ENCODE measurements around the gene TBATA. TPM values are rescaled to one million over a fixed set of nuclear protein-coding genes. Genes with fewer than 3 reads are reported as not detected.

The TBATA gene
- total RNA-seq, 6 experiments from 2014 or later, result not detected

GRCh38 chr10:70752571-70752970, 32.6 kb downstream of the TBATA start:
- ATAC-seq (peak in 1 of 4 donors; percentile 15), DNase-seq (no peak)
- H3K36me3 ChIP-seq, result no peaks in the 10 kb centered on the region
- WGBS (ENCODE audit: insufficient coverage, low coverage, low lambda C conversion rate, missing lambda C conversion rate), result 100% methylated on average over 1 of the region's 7 CpGs
- H3K4me3 ChIP-seq, result no peak overlapping the region
- TF ChIP-seq POLR2A (IDR thresholded peaks at IDR 0.05) (no peak), CTCF (IDR thresholded peaks at IDR 0.05) (no peak)
- H3K4me1 ChIP-seq, result no peaks in the 10 kb centered on the region
- H3K27me3 ChIP-seq, result no peaks in the 10 kb centered on the region
- H3K9me3 ChIP-seq, result no peaks in the 10 kb centered on the region
- no peak overlapping the region for H3K27ac ChIP-seq
- intact Hi-C loops (cut with DNase I), result loop anchor here (5.0 to 10.0 kb wide), 2 partner anchors 200 to 288 kb away; no protein-coding TSS in a partner anchor

- H3K27ac ChIP-seq, result no peak overlapping the region
- ATAC-seq, result no peak
- no CpG with 5 or more reads among the region's 14 CpGs for WGBS (ENCODE audit: insufficient coverage, low coverage, low lambda C conversion rate, missing lambda C conversion rate)
Measured at GRCh38 chr10:70751991-70752390, 33.2 kb downstream of the TBATA start.

DNA sequence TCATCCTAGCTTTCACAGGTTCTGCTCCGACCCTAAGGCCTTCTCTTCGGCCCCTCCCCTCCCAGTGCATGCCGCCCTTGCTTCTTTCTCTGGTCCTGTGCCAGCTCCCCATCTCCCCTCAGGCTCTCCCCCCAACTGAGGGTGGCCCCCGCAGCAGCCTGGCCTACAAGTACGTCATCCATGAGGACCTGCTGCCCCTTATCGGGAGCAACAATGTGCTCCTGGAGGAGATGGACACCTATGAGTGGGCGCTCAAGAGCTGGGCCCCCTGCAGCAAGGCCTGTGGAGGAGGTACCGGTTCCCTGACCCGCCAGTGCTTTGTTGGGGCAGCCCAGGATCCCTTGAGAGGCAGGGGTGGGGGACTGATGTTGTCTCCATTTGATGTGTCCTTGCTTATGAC, 33.8 kb downstream of the TBATA start:
- TF ChIP-seq POLR2A (IDR thresholded peaks at IDR 0.05) (no peak), CTCF (IDR thresholded peaks at IDR 0.05) (no peak)
- Histone ChIP-seq H3K27me3 (no peaks in the 10 kb centered on the region), H3K4me1 (no peaks in the 10 kb centered on the region), H3K4me3 (no peak overlapping the region), H3K9me3 (no peaks in the 10 kb centered on the region), H3K36me3 (no peaks in the 10 kb centered on the region), H3K27ac (no peak overlapping the region)
- 93% methylated on average over 5 of the region's 9 CpGs for WGBS (ENCODE audit: insufficient coverage, low coverage, low lambda C conversion rate, missing lambda C conversion rate)
- ATAC-seq (no peak), DNase-seq (no peak)
- intact Hi-C loops (cut with DNase I), result loop anchor here (5.0 to 10.0 kb wide), 2 partner anchors 199 to 287 kb away; no protein-coding TSS in a partner anchor

More at GRCh38 chr10:70751991-70752390, 33.2 kb downstream of the TBATA start:
- H3K9me3 ChIP-seq, result no peaks in the 10 kb centered on the region
- DNase-seq, result no peak
- intact Hi-C loops (cut with DNase I), result loop anchor here (5.0 to 10.0 kb wide), 2 partner anchors 200 to 287 kb away; no protein-coding TSS in a partner anchor
- H3K27me3 ChIP-seq, result no peaks in the 10 kb centered on the region
- no peak overlapping the region for H3K4me3 ChIP-seq
- TF ChIP-seq CTCF (IDR thresholded peaks at IDR 0.05) (no peak), POLR2A (IDR thresholded peaks at IDR 0.05) (no peak)
- no peaks in the 10 kb centered on the region for H3K36me3 ChIP-seq
- H3K4me1 ChIP-seq, result no peaks in the 10 kb centered on the region

DNA sequence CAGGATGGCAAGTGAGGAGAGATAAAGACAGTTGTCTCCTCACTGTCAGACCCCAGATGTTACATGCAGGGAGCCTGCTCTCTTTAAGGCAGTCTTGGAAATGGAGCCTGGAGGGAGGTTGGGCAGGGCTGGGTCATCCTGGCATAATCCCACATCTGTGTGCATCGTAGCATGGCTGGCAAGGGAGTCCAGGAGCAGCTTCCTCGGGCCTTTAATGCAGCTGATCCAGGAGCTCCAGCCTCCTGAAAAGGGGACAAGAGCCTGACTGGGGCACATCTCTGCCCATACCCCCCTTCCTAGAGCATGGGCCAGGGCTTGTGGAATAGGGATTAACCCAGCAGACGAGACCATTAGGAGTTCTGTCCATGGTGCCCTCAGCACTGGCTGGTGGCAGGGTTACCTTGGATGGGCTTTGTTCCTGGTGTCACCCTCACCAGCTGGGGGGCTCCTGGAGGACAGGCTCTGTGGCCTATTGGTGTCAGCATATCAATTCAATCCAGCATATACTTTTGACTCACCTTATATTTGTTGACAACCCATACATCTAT, 34.9 kb downstream of the TBATA start:
- Histone ChIP-seq H3K4me1 (no peaks in the 10 kb centered on the region), H3K27ac (no peak overlapping the region), H3K4me3 (no peak overlapping the region), H3K27me3 (no peaks in the 10 kb centered on the region), H3K36me3 (no peaks in the 10 kb centered on the region), H3K9me3 (no peaks in the 10 kb centered on the region)
- TF ChIP-seq POLR2A (IDR thresholded peaks at IDR 0.05), result no peak
- intact Hi-C loops (cut with DNase I), result loop anchor here (5.0 to 10.0 kb wide), 2 partner anchors 198 to 285 kb away; no protein-coding TSS in a partner anchor
- DNase-seq (no peak), ATAC-seq (no peak)
- WGBS (ENCODE audit: insufficient coverage, low coverage, low lambda C conversion rate, missing lambda C conversion rate), result no CpG with 5 or more reads among the region's 3 CpGs

- H3K4me3 ChIP-seq, result no peak overlapping the region
- no peak for TF ChIP-seq CTCF (IDR thresholded peaks at IDR 0.05)
- no peak for TF ChIP-seq POLR2A (IDR thresholded peaks at IDR 0.05)
- H3K9me3 ChIP-seq, result no peaks in the 10 kb centered on the region
- WGBS (ENCODE audit: insufficient coverage, low coverage, low lambda C conversion rate, missing lambda C conversion rate), result 92% methylated on average over 2 of the region's 10 CpGs
- H3K4me1 ChIP-seq, result no peaks in the 10 kb centered on the region
- no peak for ATAC-seq
- H3K27ac ChIP-seq, result no peak overlapping the region
- H3K27me3 ChIP-seq, result no peaks in the 10 kb centered on the region
- intact Hi-C loops (cut with DNase I), result loop anchor here (5.0 to 10.0 kb wide), 2 partner anchors 197 to 285 kb away; no protein-coding TSS in a partner anchor
- DNase-seq, result no peak
- H3K36me3 ChIP-seq, result no peaks in the 10 kb centered on the region
Measured at GRCh38 chr10:70749756-70750155, 35.4 kb downstream of the TBATA start.

Measured in right lobe of liver (tissue), 6 donors.